ENCODE data around the gene LARP1B.
"Not testable (repeated sequence)": the region's sequence is repeated elsewhere in the genome, so short reads cannot be mapped to it uniquely, and the experiment has no call there.

Gene LARP1B

DNA sequence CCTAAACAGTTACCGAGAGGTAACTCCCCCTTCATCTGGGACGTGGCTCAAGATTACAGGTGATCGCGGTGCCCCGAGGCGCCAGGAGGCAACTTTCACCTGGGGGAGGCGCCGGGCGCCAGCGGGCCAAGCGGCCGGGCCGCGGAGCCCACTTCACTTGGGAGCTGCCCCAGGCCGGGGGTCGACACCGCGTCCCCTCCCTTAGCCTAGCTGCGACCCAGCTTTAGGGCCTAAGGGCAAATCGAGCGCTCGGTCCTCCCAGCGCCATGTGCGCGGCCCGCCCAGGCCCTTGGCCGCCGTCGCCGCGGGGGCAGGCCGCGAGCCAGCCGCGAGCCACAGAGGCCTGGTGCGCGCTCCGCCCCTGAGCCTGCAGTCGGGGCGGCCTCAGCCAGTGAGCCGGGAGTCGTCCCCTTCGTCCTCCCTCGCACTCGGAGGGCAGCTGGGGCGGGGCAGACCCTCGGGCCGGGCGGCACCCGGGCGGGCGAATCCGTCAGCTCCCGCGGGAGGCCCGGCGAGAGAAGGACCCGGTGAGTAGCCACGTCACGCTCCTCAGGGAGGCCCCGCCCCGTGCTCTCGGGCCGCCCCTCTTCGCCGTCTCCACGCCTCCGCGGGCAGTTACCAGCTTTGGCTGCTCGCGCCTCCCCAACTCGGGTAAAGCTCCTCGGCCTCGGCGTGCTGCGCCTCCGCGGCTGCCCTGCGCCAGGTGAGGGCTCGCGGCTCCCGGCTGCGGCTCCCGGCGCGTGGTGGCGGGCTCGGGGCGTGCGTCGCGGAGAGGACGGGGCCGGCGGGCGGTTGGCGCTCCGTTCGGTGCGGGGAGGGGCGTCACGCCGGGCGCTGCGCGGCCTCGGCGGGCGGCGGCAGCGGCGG lies at the start of gene LARP1B:
LARP1B (plus strand) TSS at position 614 of the 867 bp plus-strand sequence. CDS start 13,640 bp downstream, outside the sequence.
- DNase-seq (ENCODE audit: low read depth in 1 of 2, low spot score in 1 of 2), result peak; percentile 91 to 96
- TF ChIP-seq JUND (IDR thresholded peaks at IDR 0.05; ENCODE audit: low read depth), result no peak
- in situ Hi-C loops (cut with HindIII; ENCODE audit: low pct_unique_long_range_greater_than_20kb, low sequenced_read_pairs), result no loop called here

DNA sequence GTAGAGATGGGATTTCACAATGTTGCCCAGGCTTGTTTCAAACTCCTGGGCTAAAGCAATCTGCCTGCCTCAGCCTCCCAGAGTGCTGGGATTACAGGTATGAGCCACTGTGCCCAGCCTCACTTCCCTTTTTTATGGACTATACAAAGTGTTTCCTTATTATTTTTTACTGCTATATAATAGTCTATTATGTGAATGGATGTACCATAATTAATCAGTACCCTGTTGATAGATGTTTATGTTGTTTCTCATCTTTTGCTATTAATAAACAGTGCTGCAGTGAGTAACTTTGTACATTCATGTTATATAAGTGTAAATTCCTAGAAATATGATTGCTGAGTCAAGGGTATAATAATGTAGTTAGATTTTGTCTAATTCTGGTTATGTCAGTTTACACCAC lies 35.8 kb upstream of the LARP1B start:
- in situ Hi-C loops (cut with HindIII; ENCODE audit: low pct_unique_long_range_greater_than_20kb, low sequenced_read_pairs), result no loop called here
- no peak for TF ChIP-seq JUND (IDR thresholded peaks at IDR 0.05; ENCODE audit: low read depth)
- DNase-seq (ENCODE audit: low read depth in 1 of 2, low spot score in 1 of 2), result no peak

DNA sequence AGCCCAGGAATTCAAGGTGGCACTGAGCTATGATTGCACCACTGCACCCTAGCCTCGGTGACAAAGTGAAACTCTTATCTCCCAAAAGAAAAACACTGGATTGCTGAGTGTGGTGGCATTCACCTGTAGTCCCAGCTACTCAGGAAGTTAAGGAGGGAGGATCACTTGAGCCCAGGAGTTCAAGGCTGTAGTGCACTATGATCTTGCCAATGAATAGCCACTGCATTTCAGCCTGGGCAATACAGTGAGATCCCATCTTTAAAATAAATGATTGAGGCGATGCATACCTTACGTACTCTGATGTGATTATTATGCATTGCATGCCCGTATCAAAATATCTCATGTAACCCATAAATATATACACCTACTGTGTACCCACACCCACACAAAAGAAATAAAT lies 31.2 kb upstream of the LARP1B start:
- no peak for TF ChIP-seq JUND (IDR thresholded peaks at IDR 0.05; ENCODE audit: low read depth)
- DNase-seq (ENCODE audit: low read depth in 1 of 2, low spot score in 1 of 2), result no peak
- in situ Hi-C loops (cut with HindIII; ENCODE audit: low pct_unique_long_range_greater_than_20kb, low sequenced_read_pairs), result no loop called here

DNA sequence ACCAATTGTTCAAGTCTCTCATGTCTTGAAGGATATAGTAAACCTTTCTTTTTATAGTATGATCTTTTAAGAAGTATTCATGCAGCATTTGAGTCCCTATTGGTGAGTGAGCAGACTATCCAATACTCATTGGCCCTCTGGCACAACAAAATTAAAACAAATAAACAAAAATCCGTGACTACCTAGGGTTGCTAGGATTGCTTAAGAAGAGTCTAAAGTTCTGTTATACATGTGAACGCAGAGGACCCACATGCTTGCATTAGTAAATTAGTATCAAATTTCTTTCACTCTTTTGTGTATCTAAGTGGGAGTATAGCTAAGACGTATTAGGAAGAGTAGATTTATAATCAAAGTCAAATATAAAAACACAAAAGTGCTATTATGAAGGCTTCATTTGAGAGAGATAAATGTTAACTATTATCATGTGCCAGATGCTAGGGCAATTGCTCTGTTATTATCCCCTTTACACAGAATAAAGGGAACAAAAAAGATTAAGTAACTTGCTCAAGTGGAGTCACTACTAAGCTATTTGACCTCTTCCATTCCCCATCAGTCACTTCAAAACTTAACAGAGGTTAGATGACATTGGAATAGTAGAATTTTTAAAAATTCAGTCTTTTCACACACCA lies 29.2 kb upstream of the LARP1B start:
- DNase-seq (ENCODE audit: low read depth in 1 of 2, low spot score in 1 of 2), result no peak
- no peak for TF ChIP-seq JUND (IDR thresholded peaks at IDR 0.05; ENCODE audit: low read depth)
- in situ Hi-C loops (cut with HindIII; ENCODE audit: low pct_unique_long_range_greater_than_20kb, low sequenced_read_pairs), result no loop called here

DNA sequence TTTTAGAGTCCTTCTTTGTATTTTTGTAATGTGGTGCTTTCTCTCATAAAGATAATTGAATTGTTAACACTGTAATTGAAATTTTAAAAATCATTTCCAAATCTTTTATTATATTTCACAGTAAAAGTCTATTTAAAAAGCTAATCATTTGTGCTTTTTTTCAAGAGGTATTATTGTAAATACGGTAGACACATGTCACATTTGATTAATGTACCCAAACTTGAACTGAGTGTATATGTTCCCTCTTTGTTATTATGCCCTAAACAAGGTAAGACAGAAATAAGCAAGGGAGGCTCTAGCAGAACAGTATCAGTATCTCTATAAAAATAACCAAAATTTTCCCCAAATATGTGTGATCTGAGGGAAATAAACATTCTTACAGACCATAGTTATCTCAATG lies 21.5 kb upstream of the LARP1B start:
- in situ Hi-C loops (cut with HindIII; ENCODE audit: low pct_unique_long_range_greater_than_20kb, low sequenced_read_pairs), result no loop called here
- DNase-seq (ENCODE audit: low read depth in 1 of 2, low spot score in 1 of 2), result no peak
- no peak for TF ChIP-seq JUND (IDR thresholded peaks at IDR 0.05; ENCODE audit: low read depth)

DNA sequence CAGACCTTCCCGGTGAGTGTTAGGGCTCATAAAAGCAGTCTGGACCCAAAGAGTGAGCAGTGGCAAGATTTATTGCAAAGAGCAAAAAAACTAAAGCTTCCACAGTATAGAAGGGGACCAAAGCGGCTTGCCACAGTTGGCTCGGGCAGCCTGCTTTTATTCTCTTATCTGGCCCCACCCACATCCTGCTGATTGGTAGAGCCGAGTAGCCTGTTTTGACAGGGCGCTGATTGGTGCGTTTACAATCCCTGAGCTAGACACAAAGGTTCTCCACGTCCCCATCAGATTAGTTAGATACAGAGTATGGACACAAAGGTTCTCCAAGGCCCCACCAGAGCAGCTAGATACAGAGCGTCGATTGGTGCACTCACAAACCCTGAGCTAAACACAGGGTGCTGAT lies 14.1 kb upstream of the LARP1B start:
- in situ Hi-C loops (cut with HindIII; ENCODE audit: low pct_unique_long_range_greater_than_20kb, low sequenced_read_pairs); DNase-seq (ENCODE audit: low read depth in 1 of 2, low spot score in 1 of 2): not testable (repeated sequence)

DNA sequence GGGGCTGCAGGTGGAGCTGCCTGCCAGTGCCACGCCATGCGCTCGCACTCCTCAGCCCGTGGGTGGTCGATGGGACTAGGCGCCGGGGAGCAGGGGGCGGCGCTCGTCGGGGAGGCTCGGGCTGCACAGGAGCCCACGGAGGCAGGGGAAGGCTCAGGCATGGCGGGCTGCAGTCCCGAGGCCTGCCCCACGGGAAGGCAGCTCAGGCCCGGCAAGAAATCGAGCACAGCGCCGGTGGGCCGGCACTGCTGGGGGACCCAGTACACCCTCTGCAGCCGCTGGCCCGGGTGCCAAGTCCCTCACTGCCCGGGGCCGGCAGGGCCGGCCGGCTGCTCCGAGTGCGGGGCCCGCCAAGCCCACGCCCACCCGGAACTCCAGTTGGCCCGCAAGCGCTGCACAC lies 13.6 kb upstream of the LARP1B start:
- in situ Hi-C loops (cut with HindIII; ENCODE audit: low pct_unique_long_range_greater_than_20kb, low sequenced_read_pairs); DNase-seq (ENCODE audit: low read depth in 1 of 2, low spot score in 1 of 2): not testable (repeated sequence)

DNA sequence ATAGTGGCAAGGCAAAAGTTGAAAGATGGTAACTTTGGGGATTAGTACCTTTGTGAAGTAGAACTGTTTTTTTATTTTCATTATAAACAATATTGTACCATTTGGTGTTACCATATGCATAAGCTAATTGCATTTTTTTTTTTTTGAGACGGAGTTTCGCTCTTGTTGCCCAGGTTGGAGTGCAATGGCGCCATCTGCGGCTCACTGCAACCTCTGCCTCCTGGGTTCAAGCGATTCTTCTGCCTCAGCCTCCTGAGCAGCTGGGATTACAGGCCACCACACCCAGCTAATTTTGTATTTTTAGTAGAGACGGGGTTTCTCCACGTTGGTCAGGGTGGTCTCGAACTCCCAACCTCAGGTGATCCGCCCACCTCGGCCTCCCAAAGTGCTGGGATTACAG lies 9.9 kb upstream of the LARP1B start:
- peak in 1 of 2 experiments; percentile 43 for DNase-seq (ENCODE audit: low read depth in 1 of 2, low spot score in 1 of 2)
- in situ Hi-C loops (cut with HindIII; ENCODE audit: low pct_unique_long_range_greater_than_20kb, low sequenced_read_pairs), result not testable (repeated sequence)

DNA sequence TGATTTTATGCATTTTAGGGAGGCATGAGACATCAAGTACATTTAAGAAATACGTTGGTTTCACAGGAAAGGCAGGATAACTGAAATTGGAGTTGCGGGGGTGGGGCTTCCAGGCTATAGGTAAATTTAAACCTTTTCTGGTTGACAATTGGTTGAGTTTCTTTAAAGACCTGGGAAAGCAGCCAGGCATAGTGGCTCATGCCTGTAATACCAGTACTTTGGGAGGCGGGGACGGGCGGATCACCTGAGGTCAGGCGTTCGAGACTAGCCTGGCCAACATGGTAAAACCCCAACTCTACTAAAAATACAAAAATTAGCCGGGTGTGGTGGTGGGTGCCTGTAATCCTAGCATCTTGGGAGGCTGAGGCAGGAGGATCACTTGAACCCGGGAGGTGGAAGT lies 6.2 kb upstream of the LARP1B start:
- in situ Hi-C loops (cut with HindIII; ENCODE audit: low pct_unique_long_range_greater_than_20kb, low sequenced_read_pairs), result not testable (repeated sequence)
- peak in 1 of 2 experiments; percentile 3 for DNase-seq (ENCODE audit: low read depth in 1 of 2, low spot score in 1 of 2)

DNA sequence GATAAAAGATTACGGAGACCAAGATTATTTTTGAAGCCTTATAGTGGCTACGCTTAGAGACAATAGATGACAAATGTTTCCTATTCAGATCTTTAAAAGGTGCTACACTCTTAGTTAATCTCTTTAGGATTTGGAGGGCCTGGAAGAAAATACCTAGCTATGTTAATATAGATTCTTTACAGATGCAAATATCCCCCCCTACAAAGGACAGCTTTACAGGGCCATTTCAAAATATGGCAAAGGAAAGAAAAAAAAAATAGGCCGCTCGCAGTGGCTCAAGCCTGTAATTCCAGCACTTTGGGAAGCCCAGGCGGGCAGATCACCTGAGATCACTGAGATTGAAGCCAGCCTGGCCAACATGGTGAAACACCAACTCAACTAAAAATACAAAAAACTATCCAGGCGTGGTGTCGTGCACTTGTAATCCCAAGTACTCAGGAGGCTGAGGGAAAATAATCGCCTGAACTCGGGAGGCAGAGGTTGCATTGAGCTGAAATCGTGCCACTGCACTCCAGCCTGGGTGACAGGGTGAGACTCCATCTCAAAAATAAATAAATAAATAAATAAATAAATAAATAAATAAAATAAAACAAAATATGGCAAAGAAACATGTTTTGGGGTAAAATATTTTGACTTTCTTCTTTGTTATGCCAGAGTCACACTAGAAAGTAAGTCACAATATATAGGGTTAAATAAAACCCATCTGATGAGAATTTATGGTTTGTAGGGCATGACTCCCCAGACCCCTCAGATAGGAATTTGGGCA lies 5.5 kb upstream of the LARP1B start:
- in situ Hi-C loops (cut with HindIII; ENCODE audit: low pct_unique_long_range_greater_than_20kb, low sequenced_read_pairs); DNase-seq (ENCODE audit: low read depth in 1 of 2, low spot score in 1 of 2): not testable (repeated sequence)

DNA sequence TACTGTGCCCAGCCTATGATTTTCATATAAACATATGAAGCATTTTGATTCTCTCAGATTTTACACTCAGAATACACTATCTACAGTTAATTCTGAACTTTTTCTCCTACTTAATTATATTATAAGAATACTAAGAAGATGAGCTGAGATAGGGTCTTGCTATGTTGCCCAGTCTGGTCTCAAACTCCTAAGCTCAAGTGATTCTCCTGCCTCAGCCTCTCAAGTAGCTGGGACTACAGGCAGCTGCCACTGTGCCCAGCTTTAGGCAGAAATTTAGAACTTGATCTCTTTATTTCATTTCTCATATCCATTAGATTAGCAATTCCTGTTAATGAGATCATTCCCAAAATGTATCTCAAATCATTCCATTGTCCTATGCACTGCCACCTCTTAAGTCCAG lies 4.7 kb upstream of the LARP1B start:
- no peak for DNase-seq (ENCODE audit: low read depth in 1 of 2, low spot score in 1 of 2)
- in situ Hi-C loops (cut with HindIII; ENCODE audit: low pct_unique_long_range_greater_than_20kb, low sequenced_read_pairs), result no loop called here
- TF ChIP-seq JUND (IDR thresholded peaks at IDR 0.05; ENCODE audit: low read depth), result no peak

DNA sequence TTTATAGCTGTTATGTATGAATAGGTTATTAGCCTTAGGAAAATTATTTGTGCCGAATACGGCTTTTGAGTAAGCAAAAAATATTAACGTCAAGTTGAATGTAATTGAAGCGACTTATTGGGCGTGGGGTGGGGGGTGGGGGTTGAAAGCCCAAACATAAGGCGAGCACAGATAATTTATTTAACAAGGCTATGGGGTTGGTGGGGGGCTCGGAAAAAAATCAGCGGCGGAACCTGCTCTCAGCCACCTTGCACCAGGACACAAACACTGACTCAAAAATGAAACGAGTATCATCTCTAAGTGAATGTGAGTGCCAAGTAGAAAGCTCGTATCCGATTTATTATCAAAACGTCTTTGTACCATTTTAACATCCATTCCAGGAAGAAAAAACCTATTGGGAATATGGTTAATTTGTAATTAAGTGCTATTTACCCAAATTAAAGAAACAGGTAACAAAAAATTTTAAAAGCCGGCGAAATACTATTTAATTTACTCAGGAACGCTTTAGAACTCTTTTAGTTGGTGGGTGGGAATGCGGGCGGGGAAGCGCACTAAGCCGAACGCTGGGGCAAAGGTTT lies 902 bp upstream of the LARP1B start:
- in situ Hi-C loops (cut with HindIII; ENCODE audit: low pct_unique_long_range_greater_than_20kb, low sequenced_read_pairs), result no loop called here
- no peak for TF ChIP-seq JUND (IDR thresholded peaks at IDR 0.05; ENCODE audit: low read depth)
- DNase-seq (ENCODE audit: low read depth in 1 of 2, low spot score in 1 of 2), result no peak
